GM12874 (cell line): ENCODE results near the gene HRK.

ENCODE experiments used
- TF ChIP-seq, protein P1 (sequence below): IDR thresholded peaks from 2 replicates; pipeline ENCODE4 v1.5.1; 2011; ENCODE audit warnings: low read depth, mild to moderate bottlenecking, control low read depth, low read length, moderate library complexity; ENCODE audit not compliant: insufficient read depth

The HRK gene

DNA sequence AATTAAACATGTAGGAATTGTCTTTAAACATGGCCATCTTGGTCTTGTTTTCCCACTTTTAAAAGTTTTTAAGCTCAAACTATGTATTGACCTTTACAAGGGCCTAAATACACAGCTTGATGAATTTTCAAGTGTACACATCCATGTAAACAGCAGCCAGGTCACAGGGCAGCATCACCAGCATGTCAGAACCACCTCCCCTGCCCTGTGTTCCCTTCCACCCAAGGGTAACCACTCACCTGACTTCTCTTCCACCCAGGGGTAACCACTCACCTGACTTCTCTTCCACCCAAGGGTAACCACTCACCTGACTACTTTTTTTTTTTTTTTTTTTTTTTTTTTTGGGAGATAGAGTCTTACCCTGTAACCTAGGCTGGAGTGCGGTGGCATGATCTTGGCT is 34.1 kb upstream of the HRK start:
- TF ChIP-seq, protein P1, sequence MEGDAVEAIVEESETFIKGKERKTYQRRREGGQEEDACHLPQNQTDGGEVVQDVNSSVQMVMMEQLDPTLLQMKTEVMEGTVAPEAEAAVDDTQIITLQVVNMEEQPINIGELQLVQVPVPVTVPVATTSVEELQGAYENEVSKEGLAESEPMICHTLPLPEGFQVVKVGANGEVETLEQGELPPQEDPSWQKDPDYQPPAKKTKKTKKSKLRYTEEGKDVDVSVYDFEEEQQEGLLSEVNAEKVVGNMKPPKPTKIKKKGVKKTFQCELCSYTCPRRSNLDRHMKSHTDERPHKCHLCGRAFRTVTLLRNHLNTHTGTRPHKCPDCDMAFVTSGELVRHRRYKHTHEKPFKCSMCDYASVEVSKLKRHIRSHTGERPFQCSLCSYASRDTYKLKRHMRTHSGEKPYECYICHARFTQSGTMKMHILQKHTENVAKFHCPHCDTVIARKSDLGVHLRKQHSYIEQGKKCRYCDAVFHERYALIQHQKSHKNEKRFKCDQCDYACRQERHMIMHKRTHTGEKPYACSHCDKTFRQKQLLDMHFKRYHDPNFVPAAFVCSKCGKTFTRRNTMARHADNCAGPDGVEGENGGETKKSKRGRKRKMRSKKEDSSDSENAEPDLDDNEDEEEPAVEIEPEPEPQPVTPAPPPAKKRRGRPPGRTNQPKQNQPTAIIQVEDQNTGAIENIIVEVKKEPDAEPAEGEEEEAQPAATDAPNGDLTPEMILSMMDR, result no peak

GRCh38 chr12:116910645-116911451 is 29.6 kb upstream of the HRK start, which contains the start of gene FBXW8:
TSS of gene FBXW8 (plus strand) at chr12:116910950. CDS start at chr12:116911038, 88 bp downstream.
- TF ChIP-seq, protein P1, result no peak

DNA sequence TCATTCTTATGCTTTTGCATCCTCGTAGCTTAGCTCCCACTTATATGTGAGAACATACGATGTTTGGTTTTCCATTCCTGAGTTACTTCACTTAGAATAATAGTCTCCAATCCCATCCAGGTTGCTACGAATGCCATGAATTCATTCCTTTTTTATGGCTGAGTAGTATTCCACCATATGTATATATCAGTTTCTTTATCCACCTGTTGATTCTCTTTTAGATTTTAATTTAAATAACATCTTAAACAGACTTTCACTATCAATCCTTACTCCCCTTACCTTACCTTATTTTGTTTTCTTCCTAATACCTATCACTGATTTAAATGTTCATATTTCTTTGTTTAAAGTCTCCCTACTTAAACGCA is 29.0 kb upstream of the HRK start:
- TF ChIP-seq, protein P1, result no peak

DNA sequence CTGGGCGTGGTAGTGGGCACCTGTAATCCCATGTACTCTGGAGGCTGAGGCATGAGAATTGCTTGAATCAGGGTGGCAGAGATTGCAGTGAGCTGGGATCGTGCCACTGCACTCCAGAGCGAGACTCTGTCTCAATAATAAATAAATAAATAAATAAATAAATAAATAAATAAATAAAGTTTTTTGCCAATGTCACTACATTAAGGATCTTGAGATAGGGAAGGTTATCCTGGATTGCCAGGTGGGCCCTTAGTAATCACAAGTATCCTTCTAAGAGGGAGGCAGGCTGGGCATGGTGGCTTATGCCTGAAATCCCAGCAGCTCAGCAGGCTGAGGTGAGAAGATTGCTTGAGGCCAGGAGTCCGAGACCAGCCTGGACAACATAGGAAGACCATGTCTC is 25.0 kb upstream of the HRK start:
- TF ChIP-seq, protein P1, result no peak

GRCh38 chr12:116903818-116904217 is 22.6 kb upstream of the HRK start:
- TF ChIP-seq, protein P1, result no peak

- TF ChIP-seq, protein P1, result no peak
Measured at GRCh38 chr12:116901612-116902011, 20.4 kb upstream of the HRK start.

DNA sequence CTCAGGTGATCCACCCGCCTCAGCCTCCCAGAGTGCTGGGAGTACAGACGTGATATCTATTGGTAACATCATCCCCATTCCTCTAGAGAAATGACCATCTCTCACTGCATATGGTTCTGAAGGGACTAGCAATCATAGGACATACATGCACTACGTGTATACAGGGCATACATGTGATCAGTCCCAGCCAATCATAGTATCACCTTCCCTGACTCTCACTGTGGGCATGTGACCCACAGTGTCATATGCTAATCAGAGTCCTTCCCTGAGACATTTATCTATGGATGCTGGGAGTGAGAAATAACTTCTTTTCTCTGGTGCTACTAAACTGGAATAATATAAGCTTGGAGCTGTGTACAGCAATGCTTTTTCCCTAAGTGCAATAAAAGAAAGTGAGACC is 17.4 kb upstream of the HRK start:
- TF ChIP-seq, protein P1, result no peak

DNA sequence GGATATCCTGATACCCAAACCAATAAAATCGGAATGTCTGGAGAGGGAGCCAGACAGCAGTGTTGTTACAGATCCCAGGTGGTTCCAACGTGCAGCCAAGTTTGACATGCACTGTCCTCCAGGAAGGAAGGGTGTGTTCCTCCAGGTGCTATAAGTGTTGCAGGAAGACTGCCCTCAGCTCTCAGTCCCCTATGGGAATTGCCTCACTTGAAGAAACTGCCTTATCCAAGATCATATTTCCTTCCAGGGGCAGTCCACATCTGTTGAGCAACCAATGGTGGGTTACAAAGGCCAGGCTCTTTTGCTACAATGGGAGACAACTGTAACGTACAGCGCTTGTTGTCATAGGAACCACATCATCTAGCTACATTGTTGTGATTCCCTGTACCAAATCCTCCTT is 16.2 kb upstream of the HRK start:
- TF ChIP-seq, protein P1, result no peak
